HG02678 (cell line): ENCODE measurements around the gene OTULIN.

Experiments used
- ATAC-seq: cut with Tn5 transposase; IDR thresholded peaks from one replicate; pipeline ENCODE4 v1.9.1; 2021; ENCODE audit warnings: mild to moderate bottlenecking, moderate library complexity; ENCODE audit not compliant: unreplicated experiment

Gene OTULIN

DNA sequence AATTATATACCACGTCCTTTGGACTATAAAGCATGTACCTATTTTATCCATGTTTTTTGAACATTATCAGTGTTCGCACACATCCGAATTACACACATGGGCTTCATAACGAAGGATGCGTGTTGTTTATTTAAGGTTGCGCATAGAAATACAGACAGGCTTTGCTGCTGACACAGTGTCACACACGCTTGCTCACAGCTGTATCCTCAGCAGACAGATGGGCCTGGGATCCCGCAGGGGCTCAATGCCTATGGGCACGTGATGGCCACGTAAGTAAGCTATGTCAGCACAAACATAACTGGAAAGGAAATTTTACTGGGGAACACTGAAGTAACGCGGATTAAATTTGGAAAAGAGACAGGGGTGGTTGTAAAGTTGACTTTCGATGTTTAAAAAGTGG, 76.6 kb downstream of the OTULIN start:
- no peak for ATAC-seq

DNA sequence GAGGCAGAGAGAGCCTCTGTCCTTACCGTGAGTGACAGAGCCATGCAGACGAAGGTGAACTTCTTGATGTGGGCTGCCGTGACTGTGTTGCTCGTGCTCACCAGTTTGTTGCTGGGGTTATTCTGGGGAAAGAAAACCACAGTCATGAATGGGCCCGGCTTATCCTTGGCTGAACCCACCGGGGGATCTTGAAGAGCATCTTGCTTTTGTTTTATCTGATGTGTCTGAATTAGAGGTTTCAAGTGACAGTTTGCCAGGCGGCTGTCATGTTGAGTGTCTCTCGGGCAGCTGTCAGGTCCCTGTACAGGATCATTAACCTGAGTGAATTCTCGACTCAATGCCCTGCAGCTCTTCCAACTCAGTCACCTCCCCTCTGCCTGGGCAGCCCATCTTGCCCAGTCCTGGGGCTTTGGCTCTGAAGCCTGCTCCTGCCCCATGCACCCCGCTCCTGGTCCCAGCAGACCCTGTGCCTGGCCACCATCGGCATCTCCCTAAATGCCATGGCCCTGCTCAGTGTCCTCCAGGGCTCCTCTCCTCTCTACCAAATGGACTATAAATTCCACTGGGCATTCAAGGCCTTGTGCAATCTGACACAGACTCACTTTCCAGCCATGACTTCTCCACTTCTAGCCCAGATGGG, 77.4 kb downstream of the OTULIN start:
- no peak for ATAC-seq

DNA sequence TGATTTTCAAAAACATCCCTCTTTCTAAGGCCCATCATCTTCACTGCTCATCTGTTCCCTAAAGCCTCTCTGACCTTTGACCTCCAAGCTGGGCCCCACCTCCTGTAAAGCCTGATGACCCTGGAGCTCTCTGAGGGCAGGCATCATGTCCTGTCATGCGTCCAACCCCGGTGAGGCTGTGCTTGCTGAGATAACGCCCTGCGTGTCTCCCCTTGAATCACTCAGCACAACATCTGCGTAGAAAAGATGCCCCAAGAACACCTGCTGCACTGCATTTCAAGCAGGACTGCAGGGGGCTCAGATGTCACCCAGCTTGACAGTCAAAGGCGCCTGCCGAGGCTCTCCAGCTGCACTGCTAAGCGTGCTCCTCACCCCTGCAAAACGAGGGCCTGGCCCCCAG, 78.0 kb downstream of the OTULIN start:
- ATAC-seq: no peak

DNA sequence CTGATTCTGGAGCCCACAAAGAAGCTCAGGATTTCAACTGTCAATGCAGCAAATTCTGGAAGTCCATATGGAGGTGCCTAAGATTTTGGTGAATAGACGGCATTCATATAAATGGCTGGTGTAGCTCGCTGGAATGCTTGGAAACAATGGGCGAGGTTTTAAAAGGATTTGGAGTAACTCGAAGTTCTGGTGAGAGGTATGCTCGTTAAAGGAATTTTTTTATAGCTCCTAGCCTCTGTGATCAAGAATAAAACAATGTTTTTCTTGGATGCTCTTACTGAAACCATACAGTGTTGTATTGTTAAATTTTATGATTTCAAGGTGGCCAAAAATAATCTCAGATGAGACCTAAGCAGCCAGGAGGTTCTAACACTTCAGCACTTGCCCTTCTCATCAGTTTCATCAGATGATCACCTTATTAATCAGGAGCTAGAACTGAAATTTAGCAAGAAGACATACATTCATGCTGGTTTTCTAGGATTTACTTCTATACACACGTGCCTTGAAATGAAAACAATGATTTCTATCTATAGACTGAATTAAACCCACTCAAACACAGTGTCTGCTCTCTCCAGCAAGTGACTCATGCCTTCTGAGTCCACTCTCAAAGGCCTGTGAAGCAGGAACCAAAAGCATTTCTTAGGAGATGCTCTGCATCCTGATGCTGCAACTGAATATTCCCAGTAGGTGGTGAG, 79.2 kb downstream of the OTULIN start:
- ATAC-seq: no peak

DNA sequence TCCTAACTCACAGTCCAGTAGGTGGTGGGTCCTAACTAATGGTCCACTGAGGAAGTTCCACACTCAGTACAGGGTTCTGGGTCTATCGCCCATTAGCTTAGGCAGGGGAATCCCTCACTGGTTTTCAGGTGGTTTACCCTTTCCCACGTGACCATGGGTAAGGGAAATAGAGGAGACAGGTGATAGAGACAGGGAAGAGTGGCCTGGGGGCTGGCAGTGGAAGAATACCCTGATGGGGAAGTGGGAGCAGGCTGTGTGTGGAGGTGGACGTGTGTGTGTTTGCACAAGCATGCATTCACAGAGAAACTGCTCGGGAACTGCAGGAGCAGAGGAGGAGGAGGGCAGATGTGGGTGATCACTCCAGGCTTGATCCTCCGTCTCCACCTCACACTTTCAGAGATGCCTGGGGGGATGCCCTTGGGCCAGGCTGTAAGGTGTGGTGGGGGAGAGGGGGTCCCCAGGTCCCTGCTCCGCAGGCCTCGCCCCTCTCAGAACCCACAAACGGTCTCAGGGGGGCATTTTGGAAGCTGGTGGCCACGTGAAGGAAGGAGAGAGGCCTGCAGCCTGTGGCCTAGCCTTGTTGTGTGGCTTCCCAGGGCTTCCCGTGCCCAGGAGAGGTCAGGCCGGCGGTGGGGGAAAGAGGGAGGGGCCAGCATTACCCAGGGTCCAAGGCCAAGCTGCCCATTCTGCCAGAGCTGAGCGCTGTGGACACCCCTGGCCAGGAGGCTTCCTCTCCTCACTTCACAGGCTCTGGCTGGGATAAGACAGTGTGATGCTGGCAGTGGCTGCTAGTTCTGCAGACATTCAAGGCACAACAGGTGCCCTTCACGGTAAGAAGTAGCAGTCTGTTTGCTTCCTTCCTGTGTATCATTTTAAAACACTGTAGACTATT, 80.0 kb downstream of the OTULIN start:
- no peak for ATAC-seq

DNA sequence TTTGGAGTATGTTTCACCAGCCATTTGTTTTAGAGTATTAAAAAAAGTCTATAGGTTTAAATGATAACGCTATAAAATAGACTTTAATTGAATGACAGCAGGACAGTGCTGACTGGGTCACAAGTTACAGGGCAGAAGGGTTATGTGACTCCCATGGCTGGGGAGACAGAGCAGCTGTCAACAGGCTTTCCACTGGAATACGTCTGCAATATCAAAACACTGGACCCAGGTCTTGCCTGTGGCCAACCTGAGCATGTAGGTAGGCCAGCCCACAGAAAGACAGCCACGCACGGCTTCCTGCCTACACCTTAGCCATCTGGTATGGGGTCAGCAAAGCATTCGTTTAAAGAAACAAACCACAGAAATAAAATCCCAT, 80.7 kb downstream of the OTULIN start:
- no peak for ATAC-seq

DNA sequence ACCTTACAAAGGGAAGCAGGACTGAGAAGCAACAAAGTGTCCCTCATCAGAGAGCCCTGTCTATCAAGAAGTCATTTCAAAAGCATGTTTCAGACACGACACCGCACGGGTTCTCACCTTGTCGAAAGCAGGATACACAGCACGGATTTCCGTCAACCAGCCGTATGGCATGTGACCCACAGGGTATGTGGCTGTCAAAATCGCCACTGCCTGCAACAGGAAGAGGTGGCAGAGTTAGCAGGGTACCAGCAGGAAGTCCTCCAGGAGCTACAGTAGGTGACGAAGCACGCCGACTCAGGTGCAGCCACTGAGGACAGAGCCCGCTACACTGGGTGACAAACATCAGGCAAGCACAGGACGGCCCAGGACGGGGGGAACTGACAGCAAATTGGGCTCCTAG, 81.2 kb downstream of the OTULIN start:
- ATAC-seq: no peak

DNA sequence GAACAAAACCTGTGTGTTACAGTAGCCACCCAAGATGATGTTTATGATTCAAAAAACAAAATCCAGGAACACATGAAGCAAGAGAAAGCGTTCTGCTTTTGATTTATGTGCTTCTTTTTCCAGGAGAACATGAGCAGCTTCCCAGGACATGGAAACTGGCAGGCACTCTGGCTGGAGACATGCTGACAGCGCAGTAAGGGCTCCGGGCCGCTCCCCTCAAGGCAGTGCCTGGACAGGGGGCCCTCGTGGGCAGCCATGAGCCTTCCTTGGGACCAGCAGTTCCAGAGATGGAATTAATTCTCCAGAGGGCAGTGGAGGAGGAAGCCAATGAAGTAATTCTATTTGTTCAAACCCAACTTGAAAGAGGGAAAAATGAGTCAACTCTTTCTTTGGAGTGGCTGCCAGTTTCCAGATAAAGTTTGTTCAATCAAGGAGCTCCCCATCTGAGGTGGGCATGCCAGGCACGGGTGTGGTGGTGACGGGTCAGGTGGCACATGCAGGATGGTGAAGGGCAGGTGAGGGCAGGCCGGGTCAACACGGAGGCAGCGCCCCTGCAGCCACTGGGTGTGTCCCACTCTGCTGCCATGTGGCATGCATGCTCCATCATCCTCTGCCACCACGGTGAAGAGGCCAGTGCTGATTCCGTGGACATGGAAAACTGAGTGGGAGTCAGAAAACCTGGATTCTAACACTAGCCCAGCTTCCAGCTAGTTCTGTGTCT, 83.8 kb downstream of the OTULIN start:
- ATAC-seq: no peak
